ENCODE measurements around the gene MAP7D1. TPM values are rescaled to one million over a fixed set of nuclear protein-coding genes. Genes with fewer than 3 reads are reported as not detected.
A peak's percentile ranks its signal among the peaks of the same experiment; 100 is the strongest.

MAP7D1 gene
- total RNA-seq, 5 donors from 2014 or later (not counting 1 experiment from before 2014, with no cell fraction given): 157 to 295 (median 263) TPM

GRCh38 chr1:36119456-36119855 lies 36.5 kb upstream of the MAP7D1 start:
- Mint-ChIP-seq H3K27ac (no peak overlapping the region), H3K4me3 (no peak overlapping the region), H3K27me3 (peaks cover 32 to 37% of the 10 kb centered on the region in 2 donors), H3K9me3 (no peaks in the 10 kb centered on the region), H3K4me1 (peaks cover 14 to 17% (median 16%) of the 10 kb centered on the region in 3 donors), H3K36me3 (no peaks in the 10 kb centered on the region)
- no peaks in the 10 kb centered on the region for H3K36me3 ChIP-seq (ENCODE audit: control insufficient read depth in 2 of 2, extremely low read depth in 1 of 2, insufficient read depth in 1 of 2, low read length in 1 of 2)
- WGBS (ENCODE audit: insufficient coverage): 86% methylated on average over 4 of the region's 9 CpGs
- no peaks in the 10 kb centered on the region for H3K9me3 ChIP-seq
- H3K4me1 ChIP-seq (ENCODE audit: control insufficient read depth in 1 of 2, extremely low read depth in 1 of 2, insufficient read depth in 2 of 2, low read length in 2 of 2): peaks cover 0 to 4% of the 10 kb centered on the region in 2 experiments
- DNase-seq: no peak
- ChIA-PET POLR2A (no interaction called here), CTCF (no interaction called here)
- no peak overlapping the region for H3K4me3 ChIP-seq (ENCODE audit: control insufficient read depth in 1 of 2, extremely low read depth in 1 of 2, low read length in 1 of 2)
- ATAC-seq (replicated peaks in 1 of 4): no peak
- H3K27me3 ChIP-seq (replicated peaks in 1 of 2; ENCODE audit: control insufficient read depth in 2 of 2, extremely low read depth in 1 of 2, insufficient read depth in 2 of 2, low read length in 1 of 2): peaks cover 0 to 50% of the 10 kb centered on the region in 2 experiments
- no peak overlapping the region for H3K27ac ChIP-seq (ENCODE audit: low read length)

DNA sequence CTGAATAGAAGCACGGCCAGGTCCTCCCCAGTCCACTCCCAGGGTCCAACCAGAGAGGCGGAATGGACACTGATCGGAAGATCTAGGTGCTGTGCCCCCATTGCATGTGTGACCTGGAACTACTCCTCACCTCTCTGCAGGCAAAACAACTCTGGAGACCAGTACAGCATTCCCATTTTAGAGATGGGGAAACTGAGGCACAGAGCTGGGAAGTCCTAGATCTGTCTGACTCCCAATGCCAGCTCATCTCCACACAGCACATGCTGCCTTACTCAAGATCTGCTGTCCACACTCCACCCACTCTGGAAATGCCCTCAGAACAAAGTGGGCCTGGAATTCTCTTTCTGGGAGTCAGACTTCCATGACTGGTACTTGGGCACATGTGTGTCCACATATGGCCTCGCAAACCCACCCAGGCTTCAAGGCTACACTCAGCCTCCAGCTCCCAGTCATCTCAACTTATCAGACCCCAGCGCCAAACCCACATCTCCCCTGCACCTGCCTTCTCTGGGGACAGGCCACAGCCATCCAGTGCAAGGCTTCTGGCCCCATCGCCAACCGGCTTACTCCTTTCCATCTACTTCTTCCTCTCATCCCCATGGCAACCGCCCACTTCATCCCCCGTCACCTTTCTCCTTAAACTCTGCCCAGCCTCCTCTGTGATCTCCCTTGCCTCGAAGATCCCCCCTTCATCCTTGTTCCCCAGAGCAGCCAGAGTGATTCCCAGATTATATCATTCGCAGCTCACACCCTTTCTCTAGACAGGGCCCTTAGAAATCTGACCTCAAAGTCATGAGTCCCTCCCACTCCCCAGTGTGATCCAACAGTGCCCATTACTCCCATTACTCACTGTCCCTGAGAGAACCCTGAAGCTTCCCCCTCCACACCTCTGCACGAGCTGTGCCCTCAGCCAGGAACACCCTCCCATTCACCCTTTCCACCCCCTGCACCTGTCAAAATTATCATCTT lies 33.6 kb upstream of the MAP7D1 start:
- ATAC-seq (replicated peaks in 1 of 4): no peak
- Histone ChIP-seq H3K4me3 (ENCODE audit: control insufficient read depth in 1 of 2, extremely low read depth in 1 of 2, low read length in 1 of 2) (no peak overlapping the region), H3K9me3 (no peaks in the 10 kb centered on the region), H3K36me3 (ENCODE audit: control insufficient read depth in 2 of 2, extremely low read depth in 1 of 2, insufficient read depth in 1 of 2, low read length in 1 of 2) (no peaks in the 10 kb centered on the region), H3K4me1 (ENCODE audit: control insufficient read depth in 1 of 2, extremely low read depth in 1 of 2, insufficient read depth in 2 of 2, low read length in 2 of 2) (peaks cover 3 to 20% of the 10 kb centered on the region in 2 experiments), H3K27ac (ENCODE audit: low read length) (no peak overlapping the region), H3K27me3 (replicated peaks in 1 of 2; ENCODE audit: control insufficient read depth in 2 of 2, extremely low read depth in 1 of 2, insufficient read depth in 2 of 2, low read length in 1 of 2) (peaks cover 0 to 61% of the 10 kb centered on the region in 2 experiments)
- Mint-ChIP-seq H3K27me3 (peaks cover 43 to 46% of the 10 kb centered on the region in 2 donors), H3K9me3 (no peaks in the 10 kb centered on the region), H3K27ac (peak overlapping the region in 1 of 2 donors; percentile 27), H3K4me1 (peaks cover 29% of the 10 kb centered on the region in 3 donors), H3K4me3 (no peak overlapping the region), H3K36me3 (no peaks in the 10 kb centered on the region)
- CTCF ChIA-PET: no interaction called here
- POLR2A ChIA-PET: no interaction called here
- WGBS (ENCODE audit: insufficient coverage): 82% methylated on average over 12 of the region's 12 CpGs
- DNase-seq: no peak

- peaks cover 3 to 21% of the 10 kb centered on the region in 2 experiments for H3K4me1 ChIP-seq (ENCODE audit: control insufficient read depth in 1 of 2, extremely low read depth in 1 of 2, insufficient read depth in 2 of 2, low read length in 2 of 2)
- ChIA-PET POLR2A (no interaction called here), CTCF (interaction anchor here in 1 of 2 donors (0.5 kb wide), 1 partner anchor 38 kb away, joined by 5 read pairs; no protein-coding TSS in a partner anchor)
- H3K27ac ChIP-seq (ENCODE audit: low read length): no peak overlapping the region
- no peak overlapping the region for H3K27ac Mint-ChIP-seq
- 51% methylated on average over 6 of the region's 8 CpGs for WGBS (ENCODE audit: insufficient coverage)
- H3K9me3 Mint-ChIP-seq: no peaks in the 10 kb centered on the region
- H3K4me3 Mint-ChIP-seq: peak overlapping the region in 1 of 3 donors; percentile 5
- ATAC-seq (replicated peaks in 1 of 4) (peak; percentile 22 to 61 (median 30)), DNase-seq (peak in 1 of 35 experiments; percentile 34)
- H3K4me1 Mint-ChIP-seq: peaks cover 29% of the 10 kb centered on the region in 3 donors
- H3K9me3 ChIP-seq: no peaks in the 10 kb centered on the region
- peaks cover 43 to 46% of the 10 kb centered on the region in 2 donors for H3K27me3 Mint-ChIP-seq
- H3K4me3 ChIP-seq (ENCODE audit: control insufficient read depth in 1 of 2, extremely low read depth in 1 of 2, low read length in 1 of 2): no peak overlapping the region
- peaks cover 0 to 58% of the 10 kb centered on the region in 2 experiments for H3K27me3 ChIP-seq (replicated peaks in 1 of 2; ENCODE audit: control insufficient read depth in 2 of 2, extremely low read depth in 1 of 2, insufficient read depth in 2 of 2, low read length in 1 of 2)
- no peaks in the 10 kb centered on the region for H3K36me3 ChIP-seq (ENCODE audit: control insufficient read depth in 2 of 2, extremely low read depth in 1 of 2, insufficient read depth in 1 of 2, low read length in 1 of 2)
- H3K36me3 Mint-ChIP-seq: no peaks in the 10 kb centered on the region
Observed at GRCh38 chr1:36123356-36123755, 32.6 kb upstream of the MAP7D1 start.

GRCh38 chr1:36124404-36125128 lies 31.4 kb upstream of the MAP7D1 start:
- H3K27me3 ChIP-seq (replicated peaks in 1 of 2; ENCODE audit: control insufficient read depth in 2 of 2, extremely low read depth in 1 of 2, insufficient read depth in 2 of 2, low read length in 1 of 2): peaks cover 0 to 50% of the 10 kb centered on the region in 2 experiments
- peaks cover 3 to 21% of the 10 kb centered on the region in 2 experiments for H3K4me1 ChIP-seq (ENCODE audit: control insufficient read depth in 1 of 2, extremely low read depth in 1 of 2, insufficient read depth in 2 of 2, low read length in 2 of 2)
- Mint-ChIP-seq H3K27ac (peak overlapping the region in 1 of 2 donors; percentile 75), H3K9me3 (no peaks in the 10 kb centered on the region), H3K4me1 (peaks cover 29% of the 10 kb centered on the region in 3 donors), H3K27me3 (peaks cover 43 to 46% of the 10 kb centered on the region in 2 donors), H3K4me3 (peak overlapping the region; percentile 65 to 70 (median 68)), H3K36me3 (no peaks in the 10 kb centered on the region)
- ATAC-seq (replicated peaks in 1 of 4) (peak in 1 of 4 experiments; percentile 3), DNase-seq (no peak)
- ChIA-PET CTCF (no interaction called here), POLR2A (interaction anchor here in 1 of 2 donors (0.6 kb wide), 1 partner anchor 252 kb away, joined by 3 read pairs; no protein-coding TSS in a partner anchor)
- WGBS (ENCODE audit: insufficient coverage): 10% methylated on average over 23 of the region's 42 CpGs
- H3K36me3 ChIP-seq (ENCODE audit: control insufficient read depth in 2 of 2, extremely low read depth in 1 of 2, insufficient read depth in 1 of 2, low read length in 1 of 2): no peaks in the 10 kb centered on the region
- no peak overlapping the region for H3K27ac ChIP-seq (ENCODE audit: low read length)
- H3K9me3 ChIP-seq: no peaks in the 10 kb centered on the region
- H3K4me3 ChIP-seq (ENCODE audit: control insufficient read depth in 1 of 2, extremely low read depth in 1 of 2, low read length in 1 of 2): no peak overlapping the region

GRCh38 chr1:36125129-36125991 lies 30.6 kb upstream of the MAP7D1 start, which contains the start of gene COL8A2:
COL8A2 (minus strand) TSS chr1:36125222; CDS start chr1:36100242, 24,980 bp downstream.
- no peaks in the 10 kb centered on the region for H3K36me3 ChIP-seq (ENCODE audit: control insufficient read depth in 2 of 2, extremely low read depth in 1 of 2, insufficient read depth in 1 of 2, low read length in 1 of 2)
- H3K9me3 Mint-ChIP-seq: no peaks in the 10 kb centered on the region
- H3K27ac Mint-ChIP-seq: peak within 1 kb of the TSS in 1 of 2 donors; percentile 75
- ATAC-seq (replicated peaks in 1 of 4): peak; percentile 36 to 57 (median 46)
- H3K4me1 Mint-ChIP-seq: peaks cover 29% of the 10 kb centered on the region in 3 donors
- H3K27me3 ChIP-seq (replicated peaks in 1 of 2; ENCODE audit: control insufficient read depth in 2 of 2, extremely low read depth in 1 of 2, insufficient read depth in 2 of 2, low read length in 1 of 2): peaks cover 0 to 47% of the 10 kb centered on the region in 2 experiments
- no peaks in the 10 kb centered on the region for H3K9me3 ChIP-seq
- ChIA-PET POLR2A (no interaction called here), CTCF (no interaction called here)
- H3K4me3 ChIP-seq (ENCODE audit: control insufficient read depth in 1 of 2, extremely low read depth in 1 of 2, low read length in 1 of 2): peak within 1 kb of the TSS in 1 of 2 donors; percentile 53
- WGBS (ENCODE audit: insufficient coverage): 24% methylated on average over 66 of the region's 77 CpGs
- peak within 1 kb of the TSS; percentile 65 to 70 (median 68) for H3K4me3 Mint-ChIP-seq
- H3K36me3 Mint-ChIP-seq: no peaks in the 10 kb centered on the region
- H3K27ac ChIP-seq (ENCODE audit: low read length): no peak within 1 kb of the TSS
- H3K4me1 ChIP-seq (ENCODE audit: control insufficient read depth in 1 of 2, extremely low read depth in 1 of 2, insufficient read depth in 2 of 2, low read length in 2 of 2): peaks cover 3 to 21% of the 10 kb centered on the region in 2 experiments
- no peak for DNase-seq
- H3K27me3 Mint-ChIP-seq: peaks cover 39 to 42% of the 10 kb centered on the region in 2 donors

Data from T-cell (primary cell).